Common myeloid progenitor, CD34-positive (primary cell): ENCODE measurements around the gene SCYGR5.

Source experiments
- CTCF ChIA-PET: fragments of 350-600 bp; sonication (Branson Sonifier 250); formaldehyde crosslinking; loops from one replicate; lab custom pipeline; 2021; ENCODE audit warnings: antibody characterized with exemption; lab: Charles Lee
- POLR2A ChIA-PET: fragments of 350-600 bp; sonication (Branson Sonifier 250); formaldehyde crosslinking; loops from one replicate; lab custom pipeline; 2021; ENCODE audit warnings: antibody characterized with exemption; lab: Charles Lee
- DNase-seq, 3 donors: peaks; one replicate each; pipeline versions ENCODE4 v3.0.0 to v3.0.0-alpha.2; 2013
- H3K27ac ChIP-seq, 2 experiments: 1 replicate in 1 of 2; 2 replicates in 1 of 2; pipeline ENCODE4 v1.7.0; 2013; ENCODE audit warnings: inconsistent platforms in 2 of 2, low read length in 2 of 2, mild to moderate bottlenecking in 2 of 2, low read depth in 1 of 2, moderate library complexity in 1 of 2; ENCODE audit not compliant: severe bottlenecking in 2 of 2, insufficient read depth in 1 of 2, poor library complexity in 1 of 2
- H3K27me3 ChIP-seq, 5 experiments: replicated peaks in 2 of 5; 1 replicate in 3 of 5; 2 replicates in 2 of 5; pipeline versions ENCODE4 v1.6.1 to v1.7.0; 2013; ENCODE audit warnings: low read length in 4 of 5, mild to moderate bottlenecking in 2 of 5, moderate library complexity in 2 of 5, inconsistent platforms in 1 of 5; ENCODE audit not compliant: insufficient read depth in 5 of 5, control insufficient read depth in 4 of 5
- H3K36me3 ChIP-seq, 4 experiments: 1 replicate in 2 of 4; 2 replicates in 2 of 4; pipeline versions ENCODE4 v1.6.1 to v1.7.0; 2013; ENCODE audit warnings: low read length in 3 of 4, control low read depth in 1 of 4, mild to moderate bottlenecking in 1 of 4; ENCODE audit not compliant: control insufficient read depth in 4 of 4, insufficient read depth in 4 of 4
- H3K4me1 ChIP-seq, 4 experiments: 1 replicate in 3 of 4; 2 replicates in 1 of 4; pipeline versions ENCODE4 v1.6.1 to v1.7.1; 2013; ENCODE audit warnings: low read length in 3 of 4, mild to moderate bottlenecking in 3 of 4, control low read depth in 1 of 4, inconsistent platforms in 1 of 4, moderate library complexity in 1 of 4; ENCODE audit not compliant: control insufficient read depth in 4 of 4, insufficient read depth in 4 of 4; ENCODE audit errors: control extremely low read depth in 1 of 4
- H3K4me3 ChIP-seq, 7 experiments: 1 replicate in 4 of 7; 2 replicates in 3 of 7; pipeline versions ENCODE4 v1.5.1 to v1.7.0; 2013; ENCODE audit warnings: mild to moderate bottlenecking in 7 of 7, low read length in 6 of 7, moderate library complexity in 6 of 7, inconsistent platforms in 2 of 7, low read depth in 2 of 7, control low read depth in 1 of 7; ENCODE audit not compliant: insufficient read depth in 4 of 7, control insufficient read depth in 1 of 7; ENCODE audit errors: extremely low read depth in 1 of 7
- H3K9me3 ChIP-seq, 5 experiments: 1 replicate in 4 of 5; 2 replicates in 1 of 5; pipeline versions ENCODE4 v1.6.1 to v1.7.1; 2013; ENCODE audit warnings: low read length in 4 of 5, mild to moderate bottlenecking in 2 of 5, inconsistent platforms in 1 of 5, low read depth in 1 of 5, moderate library complexity in 1 of 5; ENCODE audit not compliant: control insufficient read depth in 4 of 5, insufficient read depth in 2 of 5; ENCODE audit errors: control extremely low read depth in 1 of 5
- WGBS: methylation state at CpG from one replicate; pipeline ENCODE4 v1.1.5; 2013; ENCODE audit not compliant: insufficient coverage; 5-methylcytosine and 5-hydroxymethylcytosine counted together

The SCYGR5 gene

GRCh38 chr2:227629435-227629834 is 37.2 kb upstream of the SCYGR5 start:
- H3K9me3 ChIP-seq, result peaks cover 0 to 2% (median 0%) of the 10 kb centered on the region in 5 experiments
- no peaks in the 10 kb centered on the region for H3K36me3 ChIP-seq
- 95% methylated on average over 4 of the region's 7 CpGs for WGBS
- H3K4me3 ChIP-seq, result no peak overlapping the region
- peaks cover 0 to 4% (median 2%) of the 10 kb centered on the region in 5 experiments for H3K27me3 ChIP-seq
- POLR2A ChIA-PET, result no interaction called here
- no peak for DNase-seq
- no peak overlapping the region for H3K27ac ChIP-seq
- CTCF ChIA-PET, result no interaction called here
- no peaks in the 10 kb centered on the region for H3K4me1 ChIP-seq

GRCh38 chr2:227630322-227630721 is 36.3 kb upstream of the SCYGR5 start:
- DNase-seq, result no peak
- Histone ChIP-seq H3K4me3 (no peak overlapping the region), H3K4me1 (no peaks in the 10 kb centered on the region), H3K36me3 (no peaks in the 10 kb centered on the region), H3K27ac (no peak overlapping the region), H3K27me3 (peaks cover 0 to 4% (median 2%) of the 10 kb centered on the region in 5 experiments), H3K9me3 (no peaks in the 10 kb centered on the region)
- ChIA-PET CTCF (interaction anchor here (0.9 kb wide), 1 partner anchor 13 kb away, joined by 3 read pairs; no protein-coding TSS in a partner anchor), POLR2A (no interaction called here)
- 96% methylated on average over 3 of the region's 3 CpGs for WGBS

GRCh38 chr2:227632827-227633226 is 33.8 kb upstream of the SCYGR5 start:
- Histone ChIP-seq H3K4me3 (no peak overlapping the region), H3K27me3 (peaks cover 0 to 4% (median 2%) of the 10 kb centered on the region in 5 experiments), H3K27ac (no peak overlapping the region), H3K9me3 (no peaks in the 10 kb centered on the region), H3K36me3 (no peaks in the 10 kb centered on the region), H3K4me1 (no peaks in the 10 kb centered on the region)
- CTCF ChIA-PET, result interaction anchor here (0.6 kb wide), 1 partner anchor 240 kb away, joined by 3 read pairs; no protein-coding TSS in a partner anchor
- POLR2A ChIA-PET, result no interaction called here
- no peak for DNase-seq
- 89% methylated on average over 4 of the region's 6 CpGs for WGBS

GRCh38 chr2:227634201-227634600 is 32.4 kb upstream of the SCYGR5 start:
- CTCF ChIA-PET, result no interaction called here

GRCh38 chr2:227642656-227643055 is 23.9 kb upstream of the SCYGR5 start:
- ChIA-PET CTCF (no interaction called here), POLR2A (no interaction called here)
- Histone ChIP-seq H3K4me1 (peaks cover 0 to 2% (median 0%) of the 10 kb centered on the region in 4 experiments), H3K9me3 (no peaks in the 10 kb centered on the region), H3K4me3 (no peak overlapping the region), H3K27ac (no peak overlapping the region), H3K27me3 (no peaks in the 10 kb centered on the region), H3K36me3 (no peaks in the 10 kb centered on the region)
- 83% methylated on average over 1 of the region's 2 CpGs for WGBS
- DNase-seq, result no peak

More at GRCh38 chr2:227634201-227634600, 32.4 kb upstream of the SCYGR5 start:
- Histone ChIP-seq H3K27ac (no peak overlapping the region), H3K36me3 (no peaks in the 10 kb centered on the region), H3K27me3 (peaks cover 0 to 2% (median 0%) of the 10 kb centered on the region in 5 experiments), H3K9me3 (no peaks in the 10 kb centered on the region), H3K4me3 (no peak overlapping the region), H3K4me1 (no peaks in the 10 kb centered on the region)
- DNase-seq, result no peak
- WGBS, result 100% methylated on average over 1 of the region's 3 CpGs
- POLR2A ChIA-PET, result no interaction called here

- WGBS, result 100% methylated on average over 3 of the region's 5 CpGs
- H3K27me3 ChIP-seq, result no peaks in the 10 kb centered on the region
- peaks cover 0 to 2% (median 0%) of the 10 kb centered on the region in 4 experiments for H3K4me1 ChIP-seq
- H3K4me3 ChIP-seq, result no peak overlapping the region
- no peak for DNase-seq
- no peak overlapping the region for H3K27ac ChIP-seq
- H3K9me3 ChIP-seq, result no peaks in the 10 kb centered on the region
- ChIA-PET CTCF (interaction anchor here (0.7 to 1.6 kb wide), 3 partner anchors 14 to 122 kb away, joined by 3 to 6 read pairs (median 3); no protein-coding TSS in a partner anchor), POLR2A (no interaction called here)
- no peaks in the 10 kb centered on the region for H3K36me3 ChIP-seq
These were observed 22.5 kb upstream of the SCYGR5 start for GRCh38 chr2:227643990-227644551.

- 100% methylated on average over 2 of the region's 4 CpGs for WGBS
- DNase-seq, result no peak
- Histone ChIP-seq H3K9me3 (no peaks in the 10 kb centered on the region), H3K4me3 (no peak overlapping the region), H3K27me3 (peaks cover 0 to 2% (median 0%) of the 10 kb centered on the region in 5 experiments), H3K27ac (no peak overlapping the region), H3K36me3 (no peaks in the 10 kb centered on the region), H3K4me1 (no peaks in the 10 kb centered on the region)
- CTCF ChIA-PET, result no interaction called here
- POLR2A ChIA-PET, result no interaction called here
These were observed 13.2 kb upstream of the SCYGR5 start for GRCh38 chr2:227653419-227653818.
